Raji (cell line): ENCODE results near the gene AKR1C3.

Experiments
- POLR2A ChIP-seq: IDR thresholded peaks from 2 replicates; pipeline ENCODE4 v1.6.1; 2011; ENCODE audit warnings: low read depth, low read length, control low read depth; ENCODE audit not compliant: insufficient read depth

Gene AKR1C3

DNA sequence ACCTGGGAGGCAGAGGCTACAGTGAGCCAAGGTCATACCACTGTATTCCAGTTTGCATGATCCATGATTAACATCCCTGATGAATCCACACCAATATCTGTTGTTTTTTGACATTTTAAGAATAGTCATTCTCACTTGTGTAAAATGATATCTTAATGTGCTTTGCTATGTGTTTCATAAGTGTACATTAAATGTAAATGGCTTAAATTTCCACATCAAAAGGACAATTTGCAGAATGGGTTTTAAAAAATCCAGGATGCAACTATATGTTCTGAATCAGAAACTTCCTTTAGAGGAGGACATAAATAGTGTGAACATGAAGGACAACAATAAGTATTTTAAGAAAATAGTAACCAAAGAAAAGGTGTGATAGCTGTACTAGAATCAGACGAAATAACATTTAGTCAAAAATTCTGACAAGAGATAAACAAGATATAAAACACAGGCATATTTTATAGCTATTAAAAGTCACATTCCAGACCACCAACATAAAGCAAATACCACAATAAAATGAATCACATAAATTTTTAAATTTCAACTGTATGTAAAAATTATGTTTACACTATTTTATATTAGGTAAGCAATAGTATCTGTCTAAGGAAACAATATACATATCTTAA, 42.4 kb downstream of the AKR1C3 start:
- no peak for TF ChIP-seq POLR2A

DNA sequence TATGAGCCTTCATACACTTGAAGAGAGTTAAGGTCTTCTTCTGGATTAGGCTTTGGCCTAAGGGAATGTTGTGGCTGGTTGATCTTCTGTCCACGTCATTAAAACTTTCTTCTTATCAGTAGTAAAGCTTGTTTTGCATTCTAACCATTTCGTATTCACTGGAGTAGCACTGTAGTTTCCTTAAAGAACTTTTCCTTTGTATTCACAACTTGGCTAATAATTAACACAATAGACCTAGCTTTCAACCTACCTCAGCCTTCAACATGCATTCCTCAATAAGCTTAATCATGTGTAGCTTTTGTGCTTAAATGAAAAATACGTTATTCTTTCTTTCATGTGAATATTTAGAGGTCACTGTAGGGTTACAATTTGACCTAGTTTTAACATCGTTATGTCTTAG, 48.0 kb downstream of the AKR1C3 start:
- TF ChIP-seq POLR2A: no peak

DNA sequence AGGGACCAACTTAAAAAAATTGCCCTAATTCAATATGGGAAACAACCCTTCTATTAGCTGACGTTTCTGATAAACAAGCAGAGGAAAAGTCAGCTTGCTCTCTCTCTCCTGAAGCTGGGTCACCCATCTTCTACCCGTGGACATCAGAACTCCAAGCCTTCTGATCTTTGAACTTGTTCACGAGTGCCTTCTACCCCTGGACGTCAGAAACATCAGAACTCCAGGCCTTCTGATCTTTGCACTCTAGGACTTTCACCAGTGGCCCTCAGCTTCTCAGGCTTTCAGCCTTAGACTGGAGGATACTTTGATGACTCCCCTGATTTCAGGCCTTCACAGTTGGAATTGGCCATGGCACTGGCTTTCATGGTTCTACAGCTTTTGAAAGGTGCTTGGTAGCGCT, 48.9 kb downstream of the AKR1C3 start:
- no peak for TF ChIP-seq POLR2A

DNA sequence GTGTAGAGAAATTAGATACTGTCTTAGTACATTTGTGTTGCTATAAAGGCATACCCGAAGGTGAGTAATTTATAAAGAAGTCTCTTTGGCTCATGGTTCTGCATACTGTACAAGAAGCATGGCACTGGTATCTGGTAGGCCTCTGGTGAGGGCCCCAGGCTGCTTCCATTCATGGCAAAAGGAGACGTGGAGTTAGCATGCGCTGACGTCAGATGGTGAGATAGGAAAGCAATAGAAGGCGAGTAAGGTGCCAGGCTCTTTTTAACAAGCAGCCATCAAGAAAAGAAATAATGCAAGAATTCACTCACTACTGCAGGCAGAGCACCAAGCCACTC, 52.7 kb downstream of the AKR1C3 start:
- TF ChIP-seq POLR2A: no peak

DNA sequence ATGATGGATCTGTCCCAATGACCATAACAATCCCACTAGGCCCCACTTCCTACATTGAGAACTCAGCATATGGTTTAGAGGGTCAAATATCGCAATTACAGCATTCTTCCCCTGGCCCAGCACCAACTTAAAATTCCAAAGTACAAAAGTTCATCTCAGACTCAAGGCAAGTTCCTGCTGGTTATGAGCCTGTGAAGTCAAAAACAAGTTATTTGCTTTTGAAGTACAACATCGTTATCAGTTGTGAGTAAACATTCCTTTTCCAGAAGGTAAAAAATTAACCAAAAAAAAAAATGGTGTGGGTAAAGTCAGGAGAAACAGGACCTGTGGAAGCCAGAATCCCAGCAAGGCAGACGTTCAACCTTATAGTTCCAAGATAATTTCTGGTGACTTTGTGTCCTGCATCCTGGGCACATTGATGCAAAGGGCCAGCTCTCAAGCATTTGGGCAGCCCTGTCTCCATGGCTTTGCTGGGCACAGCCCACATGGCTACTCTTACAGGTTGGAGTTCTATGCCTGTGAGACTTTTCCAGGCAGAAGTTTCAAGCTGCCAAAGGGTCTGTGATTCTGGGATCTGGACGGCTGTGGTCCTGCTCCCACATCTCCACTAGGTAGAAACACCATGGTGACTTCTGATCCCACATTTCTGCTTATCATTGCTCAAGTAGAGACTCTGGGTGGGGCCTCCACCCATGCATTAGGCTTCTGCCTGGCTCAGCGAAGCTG, 53.2 kb downstream of the AKR1C3 start:
- TF ChIP-seq POLR2A: no peak

DNA sequence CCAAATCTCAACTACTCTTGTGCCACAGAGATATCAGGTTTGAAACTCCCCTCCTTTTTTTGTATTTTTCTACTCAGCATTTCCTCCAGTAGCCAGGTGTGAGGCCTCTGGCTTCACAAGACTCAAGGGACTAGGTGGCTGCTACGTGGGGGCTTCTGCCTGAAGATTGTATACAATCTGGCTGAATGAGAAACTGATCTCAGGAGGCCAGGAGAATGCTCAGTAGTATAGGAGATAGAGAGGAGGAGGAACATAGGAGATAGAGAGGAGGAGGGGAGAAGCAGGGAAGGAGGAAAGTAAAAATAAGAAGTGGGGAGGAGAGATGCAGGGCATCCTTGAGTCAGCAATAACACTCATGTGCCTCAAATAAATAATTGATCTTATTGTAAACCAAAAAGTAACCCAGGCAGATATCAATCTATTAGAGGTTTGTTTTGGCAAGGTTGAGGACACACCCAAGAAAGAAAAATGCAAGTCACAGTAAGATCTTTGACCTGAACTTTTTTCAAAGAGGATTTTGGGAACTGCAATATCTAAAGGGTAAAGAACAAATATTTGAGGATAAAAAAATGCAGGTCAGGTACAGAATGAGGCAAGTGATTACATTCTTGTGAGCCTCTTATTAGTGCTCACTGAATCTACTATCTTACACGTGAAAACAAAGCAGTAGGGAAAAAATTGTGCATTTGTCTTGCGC, 53.9 kb downstream of the AKR1C3 start:
- no peak for TF ChIP-seq POLR2A

DNA sequence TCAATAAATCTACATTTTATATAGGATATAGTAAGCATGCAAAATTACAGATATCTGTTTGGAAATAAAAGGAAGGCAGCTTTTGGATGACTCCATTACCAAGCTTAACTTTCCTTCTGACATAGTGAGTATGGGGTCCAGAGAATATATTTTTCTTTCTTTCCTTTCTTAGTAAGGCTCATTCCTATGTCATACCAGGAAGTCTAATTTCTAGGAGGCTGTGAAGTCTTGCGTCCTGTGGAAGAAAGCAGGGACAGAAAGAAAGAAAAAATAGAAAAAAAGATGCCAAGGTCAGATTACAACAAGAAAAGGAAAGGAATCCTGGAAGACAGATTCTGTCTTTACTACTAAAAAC, 54.4 kb downstream of the AKR1C3 start:
- no peak for TF ChIP-seq POLR2A

DNA sequence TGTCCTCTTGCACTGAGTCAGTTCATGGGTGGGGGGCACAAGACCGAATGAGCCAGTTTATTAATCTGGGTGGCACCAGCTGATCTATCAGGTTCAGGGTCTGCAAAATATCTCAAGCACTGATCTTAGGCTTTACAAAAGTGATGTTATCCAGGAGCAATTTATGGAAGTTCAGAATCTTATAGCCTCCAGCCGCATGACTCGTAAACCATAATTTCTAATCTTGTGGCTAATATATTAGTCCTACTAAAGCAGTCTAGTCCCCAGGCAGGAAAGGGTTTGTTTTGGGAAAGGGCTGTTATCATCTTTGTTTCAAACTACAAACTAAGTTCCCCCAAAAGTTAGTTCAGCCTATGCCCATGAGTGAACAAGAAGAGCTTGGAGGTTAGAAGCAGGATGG, 56.9 kb downstream of the AKR1C3 start:
- no peak for TF ChIP-seq POLR2A

DNA sequence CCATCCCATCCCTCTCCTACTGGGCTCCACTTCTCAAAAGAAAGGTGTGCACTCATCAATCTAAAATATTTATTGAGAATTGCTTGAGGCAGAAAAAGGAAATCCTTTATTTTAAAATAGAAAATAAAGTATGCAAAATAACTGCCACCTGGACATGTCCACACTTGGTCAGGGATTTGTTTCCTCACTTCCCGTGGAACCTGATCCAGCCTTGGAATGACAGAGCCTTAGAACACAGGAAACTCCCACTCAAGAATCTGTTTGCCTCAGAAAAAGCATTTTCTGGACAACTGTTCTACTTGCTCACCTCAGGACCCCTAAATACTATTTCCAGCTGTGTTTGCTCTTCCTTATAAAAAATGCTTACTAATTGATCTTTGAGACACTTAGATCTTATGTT, 61.7 kb downstream of the AKR1C3 start:
- no peak for TF ChIP-seq POLR2A
